GM12873 (cell line): ENCODE measurements around the gene DGKZ.
A peak's percentile ranks its signal among the peaks of the same experiment; 100 is the strongest.

ENCODE experiments used
- CTCF ChIP-seq: IDR thresholded peaks from 2 replicates; pipeline ENCODE4 v1.5.1; 2012; ENCODE audit warnings: low read depth, mild to moderate bottlenecking, moderate library complexity, low read length, control low read depth; ENCODE audit not compliant: insufficient read depth; ENCODE audit errors: missing control alignments

Gene DGKZ

GRCh38 chr11:46306296-46306853, 40.9 kb upstream of the DGKZ start:
- TF ChIP-seq CTCF: no peak

GRCh38 chr11:46307369-46307768, 39.9 kb upstream of the DGKZ start:
- TF ChIP-seq CTCF: no peak

- no peak for TF ChIP-seq CTCF
These were observed 39.4 kb upstream of the DGKZ start for GRCh38 chr11:46307785-46308341.

- peak; percentile 91 for TF ChIP-seq CTCF
These were observed 38.4 kb upstream of the DGKZ start for GRCh38 chr11:46308631-46309419.

GRCh38 chr11:46309814-46310259, 37.4 kb upstream of the DGKZ start:
- TF ChIP-seq CTCF: no peak

GRCh38 chr11:46315033-46315738, 32.1 kb upstream of the DGKZ start:
- peak; percentile 93 for TF ChIP-seq CTCF

GRCh38 chr11:46315783-46316563, 31.3 kb upstream of the DGKZ start:
- no peak for TF ChIP-seq CTCF
